ENCODE data around the gene BANP.
"Not testable (repeated sequence)": the region's sequence is repeated elsewhere in the genome, so short reads cannot be mapped to it uniquely, and the experiment has no call there.

BANP gene

GRCh38 chr16:88089071-88089470 is 137.8 kb downstream of the BANP start:
- DNase-seq = not testable (repeated sequence)

DNA sequence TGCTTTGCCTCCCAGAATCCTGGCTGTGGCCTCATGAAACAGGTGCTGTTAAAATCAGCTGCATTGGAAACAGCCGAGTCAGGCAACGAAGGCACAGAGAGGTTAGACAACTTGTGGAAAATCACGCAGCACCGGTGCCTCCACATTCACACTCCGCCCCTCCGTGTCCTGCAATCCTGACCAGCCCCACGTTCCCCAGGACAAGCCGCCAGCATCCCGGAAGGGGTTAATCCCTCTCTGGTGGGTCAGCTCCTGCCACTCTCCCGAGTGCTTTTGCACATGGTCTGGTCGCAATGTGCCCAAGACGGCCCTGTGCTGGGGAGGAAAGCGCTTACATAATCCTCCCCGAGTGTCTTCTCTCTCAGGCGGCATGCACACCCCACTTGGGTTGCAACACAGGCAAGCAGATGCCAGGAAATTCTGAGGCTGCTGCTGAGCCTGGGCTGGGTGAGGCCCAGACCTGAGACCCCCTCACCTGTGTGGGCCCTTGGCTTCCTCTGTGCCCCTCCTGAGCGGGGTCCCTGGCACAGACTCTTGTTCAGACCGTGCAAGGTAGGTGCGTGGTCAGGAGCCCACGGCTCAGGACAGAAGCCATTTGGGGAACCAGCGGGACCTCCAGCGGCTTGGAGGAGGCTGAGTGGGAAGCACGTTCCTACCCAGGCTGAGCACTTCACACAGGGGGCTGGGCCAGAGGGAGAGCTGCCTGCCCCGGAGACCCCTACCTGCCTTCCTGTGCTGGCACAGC is 138.6 kb downstream of the BANP start:
- not testable (repeated sequence) for DNase-seq

- not testable (repeated sequence) for DNase-seq
Measured at GRCh38 chr16:88090377-88091175, 139.3 kb downstream of the BANP start.

- DNase-seq = not testable (repeated sequence)
Measured at GRCh38 chr16:88091221-88091971, 140.2 kb downstream of the BANP start.

DNA sequence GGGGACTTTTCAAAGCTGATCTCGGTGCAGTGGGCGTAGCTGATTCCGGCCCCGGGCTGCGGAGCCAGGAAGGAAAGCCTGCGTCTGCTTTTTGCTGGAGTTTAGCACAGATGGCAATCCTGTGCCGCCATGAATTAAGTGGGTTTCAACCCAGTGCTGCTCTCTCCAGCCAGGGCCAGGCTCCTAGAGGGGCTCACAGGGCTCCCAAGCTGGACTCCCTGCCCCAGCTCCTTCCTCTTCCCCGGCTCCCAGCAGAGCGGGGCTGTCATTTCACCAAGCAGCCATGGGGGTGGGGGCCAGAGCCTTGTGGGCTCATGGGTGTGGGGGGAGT is 140.7 kb downstream of the BANP start:
- not testable (repeated sequence) for DNase-seq

GRCh38 chr16:88092791-88093555 is 141.7 kb downstream of the BANP start:
- DNase-seq = not testable (repeated sequence)

DNA sequence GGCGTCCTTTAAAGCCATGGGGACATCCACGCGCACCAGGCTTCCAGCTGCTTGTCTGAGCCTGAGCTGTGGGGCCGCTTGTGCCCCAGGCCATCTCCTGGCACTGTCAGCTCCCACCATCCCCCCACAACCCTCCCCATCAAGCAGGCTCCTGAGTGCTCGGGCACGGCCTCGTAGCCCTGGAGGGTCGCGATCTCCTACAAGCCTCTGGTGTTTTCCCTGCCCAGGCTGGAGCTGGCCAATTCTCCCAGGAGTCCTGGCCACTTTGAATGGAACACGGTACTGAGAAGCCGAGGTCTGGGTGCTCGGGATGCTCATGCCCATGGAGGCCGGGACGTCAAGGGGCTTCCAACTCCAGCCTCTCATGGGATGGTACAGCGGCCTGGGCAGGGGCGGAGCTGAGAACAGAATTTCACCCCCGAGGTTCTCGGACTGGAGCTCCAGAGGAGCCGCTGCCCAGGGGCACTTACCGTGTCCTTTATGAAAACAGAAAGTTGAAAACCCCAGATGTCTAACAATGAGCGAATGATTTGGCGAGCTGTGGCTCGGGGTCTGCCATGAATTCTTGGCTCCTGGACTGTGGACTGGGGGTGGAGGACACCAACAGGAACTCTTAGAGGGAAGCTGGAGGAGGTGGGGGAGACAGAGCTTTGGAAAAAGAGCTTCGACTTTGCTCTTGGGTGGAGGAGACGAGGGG is 142.5 kb downstream of the BANP start:
- not testable (repeated sequence) for DNase-seq

GRCh38 chr16:88094253-88094575 is 143.0 kb downstream of the BANP start:
- not testable (repeated sequence) for DNase-seq

GRCh38 chr16:88094900-88095299 is 143.7 kb downstream of the BANP start:
- not testable (repeated sequence) for DNase-seq

DNA sequence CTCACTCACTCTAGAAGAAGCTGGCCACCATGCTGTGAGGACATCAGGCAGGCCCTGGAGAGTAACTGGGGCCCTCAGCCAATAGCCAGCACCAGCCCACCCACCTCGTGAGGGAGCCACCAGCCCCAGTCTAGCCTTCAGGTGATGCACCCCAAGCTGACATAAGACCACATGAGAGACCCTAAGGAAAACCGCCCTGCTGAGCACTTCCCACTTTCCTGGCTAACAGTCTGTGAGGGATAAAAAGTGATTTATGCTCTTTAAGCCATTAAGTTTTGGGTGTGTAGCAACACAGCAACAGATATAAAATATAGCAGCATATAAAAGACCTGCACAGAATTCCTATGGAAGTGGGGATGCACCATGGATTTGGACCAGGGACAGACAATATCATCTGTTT is 145.4 kb downstream of the BANP start:
- not testable (repeated sequence) for DNase-seq

- DNase-seq = not testable (repeated sequence)
Measured at GRCh38 chr16:88098731-88099562, 147.7 kb downstream of the BANP start.

DNA sequence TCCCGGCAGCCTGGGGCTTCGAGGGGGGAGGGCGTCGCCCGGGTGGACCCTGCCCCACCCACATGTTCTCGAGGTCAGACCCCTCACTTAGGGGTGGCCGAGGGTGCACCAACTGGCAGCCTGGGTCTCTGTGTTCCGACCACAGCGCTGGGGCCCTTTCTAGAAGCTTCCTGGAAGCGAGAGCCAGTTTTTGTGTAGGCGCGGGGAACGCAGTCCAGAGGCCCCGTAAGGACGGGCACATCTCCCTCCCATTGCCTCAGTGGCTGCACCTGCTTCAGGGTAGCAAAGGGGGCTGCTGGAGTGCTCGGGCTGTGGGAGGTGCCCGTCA is 148.3 kb downstream of the BANP start:
- no peak for DNase-seq

DNA sequence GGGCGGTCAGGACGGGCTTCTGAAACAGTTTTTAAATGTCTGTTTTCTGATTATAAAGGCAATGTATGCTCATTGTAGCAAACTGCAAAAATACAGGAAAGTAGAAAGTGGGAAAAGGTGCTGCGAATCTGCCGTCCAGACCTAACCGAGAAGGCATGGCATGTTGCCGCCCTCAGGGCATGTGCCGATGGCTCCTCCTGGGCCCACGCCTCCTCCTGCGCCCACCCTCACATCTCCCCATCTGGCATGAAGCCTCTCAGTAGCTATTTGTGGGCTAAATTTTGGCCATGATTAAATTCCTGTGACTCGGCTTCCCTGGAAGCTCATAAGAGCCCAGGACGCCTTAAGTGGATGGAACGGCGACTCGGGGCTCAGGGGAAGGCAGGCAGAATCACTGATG is 148.7 kb downstream of the BANP start:
- DNase-seq = not testable (repeated sequence)

DNA sequence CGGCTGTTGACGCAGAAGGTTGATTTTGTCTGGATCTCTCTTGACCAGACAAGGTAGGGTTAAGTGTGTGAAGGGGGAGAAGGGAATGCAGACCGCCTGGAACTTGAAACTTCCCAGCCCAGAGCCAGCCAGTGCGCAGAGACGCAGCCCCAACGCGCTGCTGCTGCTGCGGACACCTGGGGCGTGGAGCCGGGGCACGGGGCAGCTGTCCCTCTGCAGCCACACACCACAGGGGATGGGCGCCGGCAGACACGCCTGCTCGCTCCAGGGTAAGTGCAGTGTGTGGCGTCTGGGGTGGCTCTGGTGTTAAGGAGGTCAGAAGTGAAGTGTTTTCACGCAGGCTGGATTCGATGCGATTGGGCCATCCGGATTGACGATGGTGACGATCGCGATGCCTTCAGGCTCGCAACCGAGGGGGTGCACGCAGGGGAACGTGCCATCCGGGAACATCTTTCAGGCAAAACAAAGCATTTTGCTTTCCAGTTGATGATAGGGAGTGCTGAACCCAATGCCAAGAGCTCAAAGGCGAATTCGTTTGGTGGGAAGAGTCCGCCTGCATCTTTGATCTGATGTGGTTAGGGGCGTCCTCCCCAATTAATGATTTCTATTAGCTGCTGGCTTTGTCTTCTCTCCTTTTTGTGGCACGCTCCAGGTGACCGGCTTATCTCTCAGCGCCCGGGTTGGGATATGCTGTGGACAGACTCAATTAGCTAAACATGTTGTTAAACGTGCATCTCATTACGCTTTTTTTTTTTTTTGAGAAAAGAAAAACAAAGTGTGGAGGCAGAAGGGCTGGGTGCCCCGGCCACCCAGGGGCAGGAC is 149.8 kb downstream of the BANP start:
- DNase-seq = not testable (repeated sequence)

DNA sequence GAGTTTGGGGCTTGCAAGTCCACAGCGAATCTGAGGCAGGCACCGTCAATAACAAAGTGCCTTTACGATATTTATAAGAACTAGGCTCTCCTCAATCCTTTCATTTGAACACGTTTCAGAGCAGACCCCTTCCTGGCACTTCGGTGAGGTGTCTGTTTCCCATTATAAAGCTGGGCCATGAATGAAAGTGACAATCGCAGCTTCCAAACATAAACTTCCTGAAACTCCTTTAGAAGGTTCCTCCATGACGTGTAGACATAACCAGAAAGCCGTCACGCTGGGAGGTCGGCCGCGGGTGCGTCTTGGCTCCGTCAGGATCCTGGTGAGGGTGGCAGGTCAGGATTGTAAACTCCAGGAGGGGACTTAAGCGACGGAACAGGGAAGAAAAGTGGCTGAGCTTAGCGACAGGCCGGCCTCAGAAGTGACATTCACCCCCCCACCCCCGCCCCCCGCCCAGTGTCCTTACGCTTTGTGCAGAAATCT is 150.4 kb downstream of the BANP start:
- DNase-seq = not testable (repeated sequence)

- DNase-seq = no peak
Measured at GRCh38 chr16:88102597-88102996, 151.4 kb downstream of the BANP start.

DNA sequence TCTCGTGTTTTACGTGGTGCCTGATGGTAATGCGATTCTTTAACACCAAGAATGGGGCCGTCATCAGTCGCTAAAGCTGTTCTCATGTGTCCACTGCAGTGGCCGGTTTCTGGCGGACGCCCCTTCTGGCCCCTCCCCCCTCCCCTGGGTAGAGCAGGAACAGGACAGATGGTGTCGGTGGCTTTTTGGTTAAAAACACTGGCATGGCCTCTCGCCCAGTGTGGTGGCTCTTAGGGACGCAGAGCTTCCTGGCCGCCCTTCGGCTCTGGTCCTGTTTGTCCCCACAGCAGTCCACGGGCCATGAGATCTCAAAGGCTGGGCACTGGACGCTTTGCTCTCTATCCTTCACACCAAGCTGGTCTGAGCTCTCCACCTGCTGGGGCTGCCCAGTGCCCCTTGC is 151.8 kb downstream of the BANP start:
- no peak for DNase-seq

DNA sequence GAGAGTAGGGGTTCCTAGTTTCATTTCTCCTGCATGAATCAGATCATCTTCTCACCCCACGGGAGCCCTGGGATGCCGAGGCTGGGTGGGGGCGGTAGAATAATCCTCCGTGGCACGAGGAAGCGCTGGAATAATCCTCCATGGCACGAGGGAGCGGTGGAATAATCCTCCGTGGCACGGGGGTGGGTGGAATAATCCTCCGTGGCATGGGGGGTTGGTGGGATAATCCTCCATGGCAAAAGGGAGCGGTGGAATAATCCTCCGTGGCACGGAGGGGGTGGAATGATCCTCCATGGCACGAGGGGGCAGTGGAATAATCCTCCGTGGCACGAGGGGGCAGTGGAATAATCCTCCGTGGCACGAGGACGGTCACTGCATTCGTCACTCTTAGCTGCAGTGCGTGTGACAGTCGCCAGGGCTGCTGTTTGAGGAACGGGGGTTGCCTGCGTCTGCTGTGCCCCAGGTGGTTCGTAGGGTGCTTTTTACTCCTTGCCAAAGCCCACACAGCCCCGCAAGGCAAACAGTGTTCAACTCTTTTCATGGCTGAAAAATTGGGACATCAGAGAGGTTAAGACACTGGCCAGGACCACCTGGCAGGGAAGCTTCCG is 152.5 kb downstream of the BANP start:
- DNase-seq = no peak

GRCh38 chr16:88104363-88104762 is 153.1 kb downstream of the BANP start:
- not testable (repeated sequence) for DNase-seq
